Stomach (tissue), 4 donors: Measurements from ENCODE around the gene ABCF2.

Experiments
- CTCF ChIP-seq, 7 experiments: fragments of 450-650 bp in 4 of 7; fragments of 200-600 bp in 3 of 7; sonication (generic) in 3 of 7; IDR thresholded peaks; one replicate each; pipeline ENCODE4 v1.5.1; 2016 to 2019; ENCODE audit warnings: antibody characterized with exemption in 7 of 7, control low read depth in 2 of 7, mild to moderate bottlenecking in 1 of 7
- POLR2A ChIP-seq, 4 donors: fragments of 450-650 bp; IDR thresholded peaks; one replicate each; pipeline ENCODE4 v1.6.1; 2016; ENCODE audit warnings: antibody characterized with exemption in 4 of 4, control low read depth in 2 of 4, mild to moderate bottlenecking in 1 of 4, moderate library complexity in 1 of 4
- POLR2AphosphoS5 ChIP-seq, 3 donors: sonication (generic); formaldehyde crosslinking; IDR thresholded peaks; one replicate each; pipeline ENCODE4 v1.6.1; 2016; ENCODE audit warnings: antibody characterized with exemption in 3 of 3

GRCh38 chr7:151257990-151258389 lies 31.0 kb upstream of the ABCF2 start:
- TF ChIP-seq POLR2A (IDR thresholded peaks at IDR 0.05) (no peak), CTCF (IDR thresholded peaks at IDR 0.05) (no peak), POLR2AphosphoS5 (IDR thresholded peaks at IDR 0.05) (no peak)
